ENCODE data around the gene USP6NL. TPM values are rescaled to one million over a fixed set of nuclear protein-coding genes. Genes with fewer than 3 reads are reported as not detected.

Gene USP6NL
- total RNA-seq, 1 experiment from 2014 or later, result 15.2 TPM

- Histone ChIP-seq H3K36me3 (no peaks in the 10 kb centered on the region), H3K4me1 (no peaks in the 10 kb centered on the region), H3K9me3 (replicated peaks) (no peaks in the 10 kb centered on the region), H3K4me3 (no peak overlapping the region), H3K27ac (no peak overlapping the region), H3K27me3 (no peaks in the 10 kb centered on the region)
- no peak for DNase-seq
These were observed 3.1 kb downstream of the USP6NL start for GRCh38 chr10:11608159-11609013.

- H3K9me3 ChIP-seq (replicated peaks), result no peaks in the 10 kb centered on the region
- H3K4me1 ChIP-seq, result no peaks in the 10 kb centered on the region
- no peak overlapping the region for H3K4me3 ChIP-seq
- H3K36me3 ChIP-seq, result no peaks in the 10 kb centered on the region
- no peak overlapping the region for H3K27ac ChIP-seq
- no peaks in the 10 kb centered on the region for H3K27me3 ChIP-seq
- DNase-seq, result no peak
These were observed 5.5 kb downstream of the USP6NL start for GRCh38 chr10:11605807-11606408.

GRCh38 chr10:11604865-11605650, 6.4 kb downstream of the USP6NL start:
- DNase-seq, result no peak
- Histone ChIP-seq H3K4me3 (no peak overlapping the region), H3K9me3 (replicated peaks) (no peaks in the 10 kb centered on the region), H3K4me1 (no peaks in the 10 kb centered on the region), H3K36me3 (no peaks in the 10 kb centered on the region), H3K27ac (no peak overlapping the region), H3K27me3 (no peaks in the 10 kb centered on the region)

- H3K9me3 ChIP-seq (replicated peaks), result no peaks in the 10 kb centered on the region
- no peak overlapping the region for H3K27ac ChIP-seq
- H3K27me3 ChIP-seq, result no peaks in the 10 kb centered on the region
- H3K36me3 ChIP-seq, result no peaks in the 10 kb centered on the region
- no peak for DNase-seq
- H3K4me1 ChIP-seq, result no peaks in the 10 kb centered on the region
- no peak overlapping the region for H3K4me3 ChIP-seq
These were observed 7.7 kb downstream of the USP6NL start for GRCh38 chr10:11603741-11604140.

- Histone ChIP-seq H3K9me3 (replicated peaks) (no peaks in the 10 kb centered on the region), H3K36me3 (no peaks in the 10 kb centered on the region), H3K27ac (no peak overlapping the region), H3K4me1 (no peaks in the 10 kb centered on the region), H3K27me3 (no peaks in the 10 kb centered on the region), H3K4me3 (no peak overlapping the region)
- no peak for DNase-seq
These were observed 8.4 kb downstream of the USP6NL start for GRCh38 chr10:11602919-11603523.

- H3K27ac ChIP-seq, result no peak overlapping the region
- no peaks in the 10 kb centered on the region for H3K4me1 ChIP-seq
- no peak overlapping the region for H3K4me3 ChIP-seq
- H3K36me3 ChIP-seq, result no peaks in the 10 kb centered on the region
- H3K9me3 ChIP-seq (replicated peaks), result no peaks in the 10 kb centered on the region
- H3K27me3 ChIP-seq, result no peaks in the 10 kb centered on the region
- DNase-seq, result no peak
These were observed 9.1 kb downstream of the USP6NL start for GRCh38 chr10:11602358-11602757.

GRCh38 chr10:11601670-11602069, 9.8 kb downstream of the USP6NL start:
- H3K27me3 ChIP-seq, result no peaks in the 10 kb centered on the region
- H3K4me1 ChIP-seq, result no peaks in the 10 kb centered on the region
- H3K4me3 ChIP-seq, result no peak overlapping the region
- no peaks in the 10 kb centered on the region for H3K9me3 ChIP-seq (replicated peaks)
- no peak overlapping the region for H3K27ac ChIP-seq
- no peaks in the 10 kb centered on the region for H3K36me3 ChIP-seq
- peak in 1 of 2 experiments; percentile 16 for DNase-seq

- no peak for DNase-seq
- Histone ChIP-seq H3K4me3 (no peak overlapping the region), H3K27ac (no peak overlapping the region), H3K36me3 (no peaks in the 10 kb centered on the region), H3K27me3 (no peaks in the 10 kb centered on the region), H3K4me1 (no peaks in the 10 kb centered on the region), H3K9me3 (replicated peaks) (no peaks in the 10 kb centered on the region)
These were observed 11.2 kb downstream of the USP6NL start for GRCh38 chr10:11600280-11600679.

GRCh38 chr10:11598712-11599397, 12.6 kb downstream of the USP6NL start:
- Histone ChIP-seq H3K36me3 (no peaks in the 10 kb centered on the region), H3K27me3 (no peaks in the 10 kb centered on the region), H3K4me3 (no peak overlapping the region), H3K27ac (no peak overlapping the region), H3K9me3 (replicated peaks) (no peaks in the 10 kb centered on the region), H3K4me1 (no peaks in the 10 kb centered on the region)
- DNase-seq, result no peak

- H3K36me3 ChIP-seq, result no peaks in the 10 kb centered on the region
- no peaks in the 10 kb centered on the region for H3K27me3 ChIP-seq
- H3K4me1 ChIP-seq, result no peaks in the 10 kb centered on the region
- H3K27ac ChIP-seq, result no peak overlapping the region
- H3K9me3 ChIP-seq (replicated peaks), result no peaks in the 10 kb centered on the region
- no peak overlapping the region for H3K4me3 ChIP-seq
- DNase-seq, result no peak
These were observed 14.0 kb downstream of the USP6NL start for GRCh38 chr10:11597470-11597869.

GRCh38 chr10:11595395-11595692, 16.1 kb downstream of the USP6NL start:
- no peaks in the 10 kb centered on the region for H3K9me3 ChIP-seq (replicated peaks)
- H3K27ac ChIP-seq, result no peak overlapping the region
- H3K36me3 ChIP-seq, result no peaks in the 10 kb centered on the region
- H3K4me1 ChIP-seq, result no peaks in the 10 kb centered on the region
- no peak for DNase-seq
- H3K27me3 ChIP-seq, result no peaks in the 10 kb centered on the region
- no peak overlapping the region for H3K4me3 ChIP-seq

- H3K9me3 ChIP-seq (replicated peaks), result no peaks in the 10 kb centered on the region
- no peak overlapping the region for H3K4me3 ChIP-seq
These were observed 16.7 kb downstream of the USP6NL start for GRCh38 chr10:11594589-11595394.

GRCh38 chr10:11593612-11594011, 17.8 kb downstream of the USP6NL start:
- H3K27ac ChIP-seq, result no peak overlapping the region
- no peaks in the 10 kb centered on the region for H3K9me3 ChIP-seq (replicated peaks)
- no peaks in the 10 kb centered on the region for H3K27me3 ChIP-seq
- no peak overlapping the region for H3K4me3 ChIP-seq
- DNase-seq, result no peak
- no peaks in the 10 kb centered on the region; the same call in 1 of the 2 replicates for H3K4me1 ChIP-seq
- H3K36me3 ChIP-seq, result no peaks in the 10 kb centered on the region

More at GRCh38 chr10:11594589-11595394, 16.7 kb downstream of the USP6NL start:
- Histone ChIP-seq H3K4me1 (no peaks in the 10 kb centered on the region), H3K36me3 (no peaks in the 10 kb centered on the region), H3K27ac (no peak overlapping the region), H3K27me3 (no peaks in the 10 kb centered on the region)
- no peak for DNase-seq

- H3K36me3 ChIP-seq, result peaks cover 4% of the 10 kb centered on the region; the same call in 1 of the 2 replicates
- no peak overlapping the region for H3K27ac ChIP-seq
- peaks cover 3% of the 10 kb centered on the region for H3K9me3 ChIP-seq (replicated peaks)
- peaks cover 26% of the 10 kb centered on the region for H3K4me1 ChIP-seq
- H3K4me3 ChIP-seq, result no peak overlapping the region
- DNase-seq, result no peak
- no peaks in the 10 kb centered on the region for H3K27me3 ChIP-seq
These were observed 21.7 kb downstream of the USP6NL start for GRCh38 chr10:11589738-11590137.

All from SJCRH30 (cell line).